LNCaP clone FGC (cell line): ENCODE results near the gene SSR2.

Source experiments
- DNase-seq: peaks from one replicate; pipeline ENCODE4 v3.0.0-alpha.2; 2011; ENCODE audit warnings: low read depth
- H3K4me3 ChIP-seq: 2 replicates; pipeline ENCODE4 v1.5.1; 2011; ENCODE audit warnings: mild to moderate bottlenecking, low read depth, low read length, control low read depth
- TF ChIP-seq, protein P1 (sequence below): IDR thresholded peaks from 2 replicates; pipeline ENCODE4 v1.5.1; 2012; ENCODE audit warnings: mild to moderate bottlenecking; ENCODE audit not compliant: control insufficient read depth, insufficient read depth; ENCODE audit errors: extremely low read depth

SSR2 gene

DNA sequence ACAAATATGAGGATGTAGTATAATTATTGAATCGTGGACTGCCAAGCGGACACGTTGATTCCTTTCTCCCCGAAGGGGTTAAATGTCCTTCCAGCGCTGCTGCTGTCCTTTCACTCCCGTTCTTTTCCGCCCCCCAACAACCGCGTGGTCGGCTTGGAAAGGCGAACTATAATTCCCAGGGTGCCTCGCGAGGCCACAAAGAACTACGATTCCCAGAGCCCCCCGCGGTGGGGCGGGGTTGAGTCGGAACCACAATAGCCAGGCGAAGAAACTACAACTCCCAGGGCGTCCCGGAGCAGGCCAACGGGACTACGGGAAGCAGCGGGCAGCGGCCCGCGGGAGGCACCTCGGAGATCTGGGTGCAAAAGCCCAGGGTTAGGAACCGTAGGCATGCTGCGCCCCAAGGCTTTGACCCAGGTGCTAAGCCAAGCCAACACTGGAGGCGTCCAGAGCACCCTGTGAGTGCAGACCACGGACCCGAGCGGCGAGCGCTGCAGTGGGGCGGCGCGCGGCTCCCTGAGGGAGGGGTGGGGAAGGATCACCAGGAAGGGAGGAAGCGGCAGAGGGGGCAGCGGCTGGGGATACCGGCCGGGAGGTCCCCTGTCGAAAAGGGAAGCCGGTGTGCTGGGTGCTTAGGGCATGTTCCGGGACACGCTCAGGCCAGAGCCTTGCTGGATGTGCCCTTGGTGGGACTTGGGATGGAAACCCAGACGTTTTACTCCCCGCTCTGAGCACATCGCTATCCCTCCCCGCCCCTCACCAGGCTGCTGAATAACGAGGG is 33.9 kb upstream of the SSR2 start, which contains the start of gene LAMTOR2:
TSS of gene LAMTOR2 (plus strand) at position 283 of the 781 bp plus-strand sequence. CDS start at position 391, 108 bp downstream.
- peak within 1 kb of the TSS; percentile 92 for H3K4me3 ChIP-seq
- peak; percentile 84 for DNase-seq
- TF ChIP-seq, protein P1, sequence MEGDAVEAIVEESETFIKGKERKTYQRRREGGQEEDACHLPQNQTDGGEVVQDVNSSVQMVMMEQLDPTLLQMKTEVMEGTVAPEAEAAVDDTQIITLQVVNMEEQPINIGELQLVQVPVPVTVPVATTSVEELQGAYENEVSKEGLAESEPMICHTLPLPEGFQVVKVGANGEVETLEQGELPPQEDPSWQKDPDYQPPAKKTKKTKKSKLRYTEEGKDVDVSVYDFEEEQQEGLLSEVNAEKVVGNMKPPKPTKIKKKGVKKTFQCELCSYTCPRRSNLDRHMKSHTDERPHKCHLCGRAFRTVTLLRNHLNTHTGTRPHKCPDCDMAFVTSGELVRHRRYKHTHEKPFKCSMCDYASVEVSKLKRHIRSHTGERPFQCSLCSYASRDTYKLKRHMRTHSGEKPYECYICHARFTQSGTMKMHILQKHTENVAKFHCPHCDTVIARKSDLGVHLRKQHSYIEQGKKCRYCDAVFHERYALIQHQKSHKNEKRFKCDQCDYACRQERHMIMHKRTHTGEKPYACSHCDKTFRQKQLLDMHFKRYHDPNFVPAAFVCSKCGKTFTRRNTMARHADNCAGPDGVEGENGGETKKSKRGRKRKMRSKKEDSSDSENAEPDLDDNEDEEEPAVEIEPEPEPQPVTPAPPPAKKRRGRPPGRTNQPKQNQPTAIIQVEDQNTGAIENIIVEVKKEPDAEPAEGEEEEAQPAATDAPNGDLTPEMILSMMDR, result 0 out of 2 replicates have a peak, but pooled peaks have one; percentile 2

DNA sequence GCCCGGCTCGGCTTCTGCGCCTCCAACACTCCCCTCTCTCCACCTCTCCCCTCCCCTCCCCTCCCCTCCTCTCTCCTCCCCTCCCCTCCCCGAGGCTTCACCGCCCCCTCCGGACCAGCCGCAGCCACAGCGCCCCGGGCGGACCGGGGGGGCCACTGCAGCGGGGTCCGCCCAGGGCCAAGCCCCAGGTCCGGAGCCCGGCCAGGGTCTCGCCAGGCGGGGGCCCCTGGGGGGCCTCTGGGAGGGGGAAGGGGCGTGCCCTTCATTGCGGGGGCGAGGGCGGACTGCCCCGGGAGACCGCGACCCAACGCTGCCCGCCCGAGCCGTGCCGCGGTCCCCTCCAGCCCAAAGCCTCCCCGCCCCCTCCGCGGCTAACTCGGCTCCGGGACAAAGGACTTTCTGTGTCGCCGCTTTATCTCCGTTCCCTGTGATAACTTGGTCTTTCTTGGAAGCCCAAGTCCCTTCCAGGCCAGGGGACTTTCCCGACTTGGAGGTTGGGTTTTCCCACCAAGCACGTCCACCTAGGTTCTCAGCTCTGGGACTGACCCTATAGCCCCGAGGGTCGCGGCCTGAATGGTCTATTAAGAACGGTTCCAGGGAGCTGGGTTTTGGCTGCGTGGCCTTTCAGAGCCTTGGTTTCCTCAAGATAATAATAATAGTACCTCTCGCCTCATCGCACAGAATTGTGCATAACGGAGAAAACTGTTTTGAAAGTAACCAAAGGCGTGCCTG is 33.2 kb upstream of the SSR2 start, which contains the start of gene UBQLN4:
TSS of gene UBQLN4 (minus strand) at position 31 of the 732 bp plus-strand sequence. CDS start 97 bp downstream, outside the sequence.
- DNase-seq, result peak; percentile 59
- TF ChIP-seq, protein P1, result peak; percentile 82
- peak within 1 kb of the TSS; percentile 92 for H3K4me3 ChIP-seq

DNA sequence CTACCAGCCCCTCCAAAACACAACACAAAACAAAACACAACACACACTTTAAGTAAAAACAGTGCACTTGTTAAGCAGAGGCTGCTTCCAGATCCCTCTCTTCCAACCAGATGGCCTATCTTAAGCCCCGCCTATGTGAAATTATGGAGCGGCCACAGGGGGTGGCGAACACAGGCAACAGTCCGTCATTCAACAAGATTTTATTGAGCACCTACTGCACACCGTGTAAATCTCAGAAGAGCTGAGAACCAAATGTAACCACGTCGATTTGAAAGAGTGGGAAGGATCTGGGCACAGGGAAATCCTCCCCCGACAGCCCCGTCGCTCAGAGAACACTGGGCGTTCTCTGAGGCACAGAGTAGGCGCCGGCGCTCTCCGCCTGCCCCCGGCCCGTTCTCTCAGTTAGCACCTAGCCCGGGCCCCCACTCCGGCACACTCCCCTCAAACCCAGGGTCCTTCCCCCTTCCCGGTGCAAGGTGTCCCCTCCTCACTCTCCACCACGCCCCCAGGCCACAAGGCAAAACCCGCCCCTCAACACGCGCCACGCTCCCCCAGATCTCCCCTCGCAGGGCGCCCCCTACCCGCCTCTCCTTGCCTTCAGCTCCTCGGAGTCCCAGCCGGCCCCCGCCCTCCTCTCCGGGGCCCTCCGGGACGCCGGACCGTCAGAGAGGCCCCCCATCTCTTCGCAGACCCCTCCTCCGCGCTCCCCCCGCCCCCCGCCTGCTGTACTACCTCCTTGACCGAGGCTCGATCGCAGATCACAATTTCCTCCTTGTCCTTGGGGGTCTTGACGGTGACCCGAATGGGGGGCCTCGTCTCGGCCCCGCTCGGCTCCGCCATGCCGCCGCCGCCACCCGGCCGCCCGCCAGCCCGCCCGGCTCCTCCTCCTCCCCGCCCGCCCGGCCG is 32.4 kb upstream of the SSR2 start:
- TF ChIP-seq, protein P1, result peak; percentile 30
- peak overlapping the region; percentile 67 for H3K4me3 ChIP-seq
- peak; percentile 50 for DNase-seq

DNA sequence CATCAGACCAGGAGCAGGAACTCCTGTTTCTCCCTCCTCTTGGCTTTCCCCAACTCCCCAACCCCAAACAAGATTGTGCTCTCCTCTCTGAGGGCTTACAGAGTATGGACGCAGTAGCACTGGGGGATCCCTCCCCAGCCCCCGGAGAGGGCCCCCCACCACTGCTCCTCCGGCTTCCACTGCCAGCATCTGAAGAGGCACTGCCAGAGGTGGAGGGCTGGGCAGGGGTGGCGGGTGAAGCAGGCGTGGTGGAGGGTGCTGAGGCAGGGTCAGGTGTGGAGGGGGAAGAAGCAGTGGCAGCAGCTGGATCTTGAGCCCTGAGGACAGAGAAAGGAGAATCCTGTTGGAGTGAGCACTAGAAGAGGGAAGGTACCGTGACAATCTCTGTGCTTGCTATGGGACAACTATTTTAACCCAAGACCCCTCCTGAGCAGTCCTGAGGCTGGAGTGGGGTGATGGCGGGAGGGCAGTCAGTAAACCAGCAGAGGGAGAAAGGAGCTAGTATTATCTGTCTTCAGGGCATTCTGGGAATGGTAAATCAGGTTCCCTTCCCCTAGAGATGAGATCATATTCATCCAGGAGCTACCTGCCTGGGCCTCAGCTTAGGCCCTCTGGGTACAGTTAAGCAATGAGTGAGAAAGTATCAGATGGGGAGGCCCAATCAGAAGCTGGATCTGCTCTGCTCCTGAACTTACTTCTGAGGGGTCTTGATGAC is 30.4 kb upstream of the SSR2 start:
- TF ChIP-seq, protein P1, result no peak
- no peak overlapping the region for H3K4me3 ChIP-seq
- no peak for DNase-seq

DNA sequence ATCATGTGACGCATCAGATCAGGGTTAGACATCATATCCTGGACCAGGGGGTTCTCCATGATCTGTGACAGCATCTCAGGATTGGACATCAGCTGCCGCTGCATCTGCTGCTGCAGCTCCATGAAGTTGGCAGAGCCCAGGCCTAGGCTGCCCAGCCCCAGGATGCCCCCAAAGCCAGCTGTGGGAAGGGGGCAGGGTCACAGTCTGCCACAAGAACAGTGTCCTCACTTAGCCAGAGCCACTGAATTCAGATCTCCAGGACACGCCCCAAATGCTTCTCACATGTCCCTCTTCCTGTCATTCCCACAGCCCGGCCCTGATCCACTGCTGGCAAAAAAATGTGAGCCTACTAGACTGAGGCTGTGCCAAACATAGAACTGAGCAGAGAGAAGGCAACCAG is 29.6 kb upstream of the SSR2 start:
- TF ChIP-seq, protein P1, result no peak
- DNase-seq, result no peak

More for the DNA sequence above, 29.6 kb upstream of the SSR2 start:
- H3K4me3 ChIP-seq, result no peak overlapping the region
